HCEC 1CT (cell line): ENCODE results near the gene SGCD.

Experiments
- DNase-seq: peaks from one replicate; pipeline ENCODE4 v3.0.0-alpha.2; 2017

SGCD gene

DNA sequence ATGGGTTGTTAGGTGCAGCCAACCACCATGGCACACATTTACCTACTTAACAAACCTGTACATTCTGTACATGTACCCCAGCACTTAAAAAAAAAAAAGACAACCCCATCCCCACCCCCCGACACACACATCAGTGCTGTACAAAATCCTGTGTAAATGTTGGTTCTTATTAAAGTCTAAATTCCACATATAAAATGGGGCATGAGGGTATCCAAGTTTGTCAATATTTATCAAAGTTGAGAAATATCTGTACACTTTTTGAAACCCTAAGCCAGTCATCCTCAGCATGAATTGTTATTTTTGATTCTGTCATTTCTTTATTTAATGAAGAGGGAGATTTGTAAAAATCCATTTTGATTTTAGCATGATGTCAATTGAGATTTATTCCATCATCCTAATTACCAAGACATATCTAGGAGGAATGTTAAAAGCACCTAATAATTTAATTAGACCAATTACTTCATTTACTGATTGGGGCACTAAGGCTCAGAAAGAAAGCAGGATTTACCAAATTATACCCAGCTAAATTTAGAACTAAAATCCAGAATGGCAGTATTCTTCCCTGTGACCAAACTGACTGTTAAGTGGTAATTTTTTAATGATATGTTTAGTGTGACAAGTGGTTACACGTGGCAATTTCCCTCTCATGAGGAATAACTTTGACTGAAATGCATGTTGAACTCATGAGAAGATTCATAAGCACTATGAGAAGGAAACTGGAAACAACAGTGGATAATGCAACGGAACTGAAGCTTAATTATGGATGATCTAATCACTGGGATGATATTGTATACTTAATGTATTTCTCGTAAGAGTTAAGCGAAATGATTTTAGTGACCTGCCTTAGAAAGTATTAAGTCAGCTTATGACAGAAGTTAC is 195.9 kb downstream of the SGCD start:
- no peak for DNase-seq

DNA sequence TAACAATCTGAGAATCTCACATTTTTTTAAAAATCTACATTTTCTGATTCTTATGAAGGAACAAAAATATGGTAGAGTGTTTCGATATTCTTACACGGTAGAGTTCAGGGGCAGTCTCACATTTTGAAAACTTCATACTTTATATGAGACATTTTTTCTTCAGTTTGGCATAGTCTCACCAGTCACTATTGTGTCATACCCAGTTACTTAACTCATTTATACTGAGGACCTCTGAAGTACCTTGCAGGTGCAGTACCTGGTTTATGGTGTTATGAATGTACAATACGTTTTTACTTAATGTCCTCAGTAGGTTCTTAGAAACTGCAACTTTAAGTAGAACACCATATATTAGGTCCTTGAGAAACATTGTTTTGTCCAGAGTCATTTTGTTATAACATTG is 196.6 kb downstream of the SGCD start:
- no peak for DNase-seq

DNA sequence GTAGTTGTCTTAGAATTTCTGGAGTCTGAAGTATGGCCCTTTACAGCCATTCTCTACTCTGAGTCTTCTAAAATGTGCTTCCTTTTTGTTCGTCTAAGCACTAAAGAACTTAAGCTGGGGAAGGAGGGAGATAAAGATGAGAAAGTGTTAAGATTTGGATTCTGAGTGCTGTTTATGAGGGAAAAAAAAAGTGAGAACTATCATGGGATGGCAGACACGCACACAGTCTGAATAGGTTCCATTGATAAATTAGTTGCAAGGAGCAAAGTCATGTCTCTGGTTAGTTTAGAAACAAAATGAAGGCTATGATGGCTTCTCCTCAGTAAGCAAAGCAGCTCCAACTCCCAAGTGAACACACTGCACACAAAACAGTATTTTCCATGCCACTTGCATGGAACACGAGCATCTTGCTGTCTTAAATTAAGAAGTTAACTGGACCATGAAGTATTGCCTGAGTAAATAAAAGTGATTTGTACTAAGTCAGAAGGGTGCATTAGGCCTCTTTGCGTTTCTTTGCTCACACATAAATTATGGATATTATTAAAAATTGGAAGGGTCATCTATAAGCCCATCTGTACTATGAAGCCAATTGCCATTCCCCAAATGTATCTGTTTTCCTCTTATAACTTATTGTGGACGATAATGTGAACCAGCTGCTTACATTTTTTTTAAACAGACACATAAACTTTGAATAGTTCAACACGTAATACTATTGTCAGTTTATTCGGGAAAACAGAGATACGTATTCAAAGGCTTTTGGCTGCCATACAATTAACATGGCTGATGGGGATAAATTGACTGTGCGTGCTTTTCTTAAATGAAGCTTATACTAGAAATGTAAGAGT is 199.3 kb downstream of the SGCD start:
- no peak for DNase-seq

GRCh38 chr5:156527611-156528010 is 200.6 kb downstream of the SGCD start:
- DNase-seq: no peak

GRCh38 chr5:156528673-156529072 is 201.7 kb downstream of the SGCD start:
- DNase-seq: no peak

DNA sequence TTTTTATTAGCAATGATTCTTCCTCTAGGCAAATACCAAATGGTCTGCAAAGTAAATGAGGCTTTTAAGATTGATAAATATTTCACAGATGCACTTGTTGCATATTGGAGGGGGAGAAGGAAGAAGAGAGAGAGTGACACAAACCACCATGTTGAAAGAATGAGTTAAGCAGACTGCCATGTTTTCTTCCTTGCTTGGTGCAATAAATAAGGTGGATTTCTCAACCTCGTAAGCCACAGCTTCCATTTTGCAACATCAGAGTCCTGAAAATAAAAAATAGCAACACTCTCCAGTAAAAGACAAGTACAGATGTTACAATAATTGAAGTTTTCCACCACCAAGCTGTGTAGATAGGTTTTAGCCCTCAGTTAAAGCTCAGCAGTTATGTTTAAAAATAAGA is 202.9 kb downstream of the SGCD start:
- no peak for DNase-seq

DNA sequence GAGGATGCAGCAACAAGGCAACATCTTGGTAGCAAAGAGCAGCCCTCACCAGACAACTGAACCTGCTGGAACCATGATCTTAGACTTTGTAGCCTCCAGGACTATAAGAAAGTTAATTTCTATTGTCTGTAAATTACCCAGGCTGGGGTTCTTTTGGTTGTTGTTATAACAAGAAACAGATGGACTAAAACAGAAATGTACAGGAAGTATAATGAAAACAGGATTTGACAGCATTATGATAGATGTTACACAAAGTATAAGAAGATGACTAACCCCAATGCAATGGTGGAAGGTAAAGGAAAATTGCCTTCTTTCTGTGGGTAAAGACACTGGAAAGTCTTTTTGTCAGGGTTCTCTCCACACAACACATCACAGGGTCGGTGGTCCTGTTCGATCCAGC is 204.2 kb downstream of the SGCD start:
- DNase-seq: peak; percentile 29

DNA sequence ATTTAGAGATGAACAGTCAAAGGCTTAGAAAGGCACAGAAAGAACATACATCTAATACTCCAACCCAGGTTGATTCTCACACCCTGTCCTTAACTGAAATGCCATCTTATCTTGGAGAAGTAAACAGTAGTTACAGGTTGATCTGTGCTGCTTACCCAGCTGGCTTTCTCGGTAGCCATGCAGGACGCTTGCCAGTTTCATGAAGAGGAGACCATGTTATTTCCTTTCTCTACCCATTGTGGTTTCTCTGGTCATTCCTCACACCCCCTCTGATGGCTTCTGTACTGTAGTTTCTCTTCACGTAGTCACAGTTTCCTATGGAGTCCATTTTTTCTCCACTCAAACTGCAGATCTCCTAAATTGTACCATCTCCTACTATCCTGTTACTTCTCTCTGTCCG is 206.0 kb downstream of the SGCD start:
- DNase-seq: no peak

DNA sequence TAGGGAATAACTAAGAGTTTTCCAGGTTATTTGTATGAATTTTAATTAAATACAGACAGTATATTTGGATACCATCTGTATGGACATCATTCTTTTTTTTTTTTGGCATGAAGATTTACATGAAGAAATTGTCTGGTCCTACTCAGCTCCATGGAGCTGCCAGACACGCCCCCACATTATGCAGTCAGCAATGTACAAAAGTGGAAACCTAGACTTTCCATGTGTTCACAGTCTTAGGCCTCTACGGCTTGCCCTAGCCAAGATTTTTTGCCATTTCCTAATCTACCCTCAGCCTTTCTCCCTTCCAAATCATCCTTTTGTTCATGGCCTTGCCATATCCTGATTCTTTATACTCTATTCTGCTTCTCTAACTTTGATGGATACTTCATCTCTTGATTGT is 207.1 kb downstream of the SGCD start:
- DNase-seq: no peak

DNA sequence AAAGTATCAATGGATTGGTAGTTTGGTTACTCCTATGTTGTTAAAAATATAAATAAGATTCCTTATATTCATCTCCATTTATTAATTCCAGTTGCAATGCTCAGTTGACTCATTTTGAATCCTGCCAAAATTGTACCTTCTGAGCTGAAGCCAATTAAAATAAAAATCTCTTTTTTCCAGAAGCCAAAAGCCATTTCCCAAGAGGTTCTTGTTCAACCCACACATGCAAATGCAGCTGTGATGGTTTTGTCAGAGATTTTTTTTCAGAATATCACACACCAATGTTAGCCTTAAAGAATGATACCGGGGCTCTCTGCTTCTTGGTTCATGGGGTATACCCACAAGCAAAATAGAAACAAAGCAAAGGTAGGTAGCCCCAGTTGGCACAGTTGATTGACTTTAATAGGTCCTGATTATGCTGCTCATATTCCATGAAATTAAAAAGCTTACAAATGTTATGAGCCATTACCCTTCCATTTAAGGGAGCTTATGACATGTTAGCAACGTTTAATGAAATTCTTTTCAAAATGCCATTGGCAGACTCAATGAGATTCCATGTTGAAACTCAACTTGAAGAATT is 208.0 kb downstream of the SGCD start:
- DNase-seq: no peak

- no peak for DNase-seq
These were observed 213.5 kb downstream of the SGCD start for GRCh38 chr5:156540491-156540890.

DNA sequence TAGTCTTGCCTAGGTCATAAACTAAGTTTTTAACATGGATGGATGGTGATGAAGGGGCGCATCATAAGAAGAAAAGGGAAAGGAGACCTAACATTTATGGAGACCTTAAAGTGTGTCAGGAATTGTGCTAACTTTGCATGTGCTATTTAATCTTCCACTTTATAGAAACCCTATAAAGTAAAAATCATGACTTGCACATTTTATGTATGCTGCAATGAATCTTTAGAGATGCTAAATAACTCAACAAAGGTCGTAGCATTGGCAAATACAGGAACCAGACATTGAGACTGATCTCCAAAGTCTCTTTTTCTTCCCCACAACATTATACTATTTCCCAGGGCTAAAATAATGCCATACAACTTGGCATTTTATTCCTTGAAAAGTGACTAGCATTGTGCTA is 214.6 kb downstream of the SGCD start:
- DNase-seq: no peak

DNA sequence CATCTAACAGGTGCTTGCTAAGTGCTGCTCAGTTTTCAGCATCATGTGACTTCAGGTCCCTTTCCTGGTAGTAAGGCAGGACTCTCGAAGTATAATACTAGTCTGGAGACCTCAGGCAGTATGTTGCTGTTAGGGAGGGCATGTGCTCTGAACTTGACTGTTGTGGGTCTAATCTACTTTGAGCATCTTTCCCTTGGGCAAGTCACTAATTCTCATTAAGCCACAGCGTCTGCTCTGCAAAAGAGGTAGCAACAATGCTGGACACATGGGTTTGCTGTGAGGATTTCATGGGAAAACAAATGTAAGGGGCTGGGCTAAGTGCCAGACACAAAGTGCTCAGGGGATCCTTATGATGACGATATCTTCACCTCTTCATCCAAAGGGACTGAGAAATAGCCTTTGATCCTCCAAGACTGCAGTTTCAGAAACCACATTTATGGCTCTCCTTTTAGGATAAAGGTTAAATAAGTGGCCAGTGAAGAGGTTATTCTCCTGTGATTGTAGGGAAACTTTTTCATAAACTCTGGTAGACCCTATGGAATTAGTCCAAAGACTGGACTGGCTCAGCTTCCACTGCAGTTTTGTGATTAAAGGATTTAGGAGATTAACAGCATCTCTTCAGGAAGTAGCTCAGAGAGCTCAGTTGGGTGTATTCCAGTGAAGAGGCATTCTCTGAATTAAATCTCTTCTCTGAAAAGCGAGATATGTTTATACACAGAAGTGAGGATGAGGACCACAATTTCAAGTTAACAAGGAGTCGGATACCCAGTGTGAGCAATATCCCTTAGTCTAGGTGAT is 216.6 kb downstream of the SGCD start:
- DNase-seq: no peak

DNA sequence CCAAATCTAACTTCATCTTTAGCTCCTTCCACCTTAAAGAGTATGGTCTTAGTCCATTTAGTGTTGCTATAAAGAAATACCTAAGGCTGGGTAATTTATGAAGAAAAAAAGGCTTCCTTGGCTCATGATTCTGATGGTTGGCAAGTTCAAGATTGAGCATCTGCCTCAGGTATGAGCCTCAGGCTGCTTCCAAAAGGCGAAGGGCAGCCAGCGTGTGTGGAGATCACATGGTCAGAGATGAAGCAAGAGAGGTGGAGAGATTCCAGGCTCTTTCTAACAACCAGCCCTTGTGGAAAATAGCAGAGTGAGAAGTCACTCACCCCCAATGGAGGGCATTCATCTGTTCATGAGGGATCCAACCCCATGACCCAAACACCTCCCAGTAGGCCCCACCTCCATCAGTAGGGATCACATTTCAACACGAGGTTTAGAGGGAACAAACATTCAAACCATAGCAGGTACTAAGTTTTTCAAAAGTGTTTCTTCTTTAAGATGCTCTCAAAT is 225.9 kb downstream of the SGCD start:
- DNase-seq: no peak

DNA sequence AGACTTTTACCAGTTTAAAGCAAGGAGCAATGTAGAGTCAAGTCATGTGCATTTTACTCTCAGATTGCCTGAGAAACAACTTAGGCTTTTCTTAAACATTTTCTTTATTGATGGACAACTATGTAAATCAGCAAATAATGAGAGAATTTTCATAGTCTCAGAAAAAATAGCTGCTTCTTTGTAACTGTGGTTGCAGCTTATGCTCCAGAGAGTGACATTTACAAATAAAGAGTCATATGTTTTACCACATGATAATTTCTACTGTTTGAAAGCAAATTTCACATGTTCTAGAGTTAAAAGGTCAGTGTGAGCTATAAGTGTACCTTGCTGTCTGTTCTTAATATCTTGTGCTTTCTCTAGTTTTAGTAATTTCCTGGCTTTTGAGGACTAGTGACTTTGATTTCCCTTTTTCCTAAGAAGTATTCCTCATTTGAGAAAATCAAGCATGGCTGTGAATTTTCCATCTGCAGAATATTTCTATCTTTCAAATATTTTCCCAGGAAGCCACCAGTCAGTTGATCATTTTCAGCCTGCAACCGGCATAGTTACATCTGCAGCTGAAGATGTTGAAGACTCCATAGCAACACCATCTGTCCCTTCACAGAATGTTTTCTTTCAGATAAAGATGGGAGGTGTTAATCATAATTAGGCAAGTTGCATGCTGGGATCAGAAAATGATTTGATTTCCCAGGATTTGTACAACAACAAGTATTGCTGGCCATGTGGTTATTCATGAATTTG is 229.9 kb downstream of the SGCD start:
- DNase-seq: no peak

DNA sequence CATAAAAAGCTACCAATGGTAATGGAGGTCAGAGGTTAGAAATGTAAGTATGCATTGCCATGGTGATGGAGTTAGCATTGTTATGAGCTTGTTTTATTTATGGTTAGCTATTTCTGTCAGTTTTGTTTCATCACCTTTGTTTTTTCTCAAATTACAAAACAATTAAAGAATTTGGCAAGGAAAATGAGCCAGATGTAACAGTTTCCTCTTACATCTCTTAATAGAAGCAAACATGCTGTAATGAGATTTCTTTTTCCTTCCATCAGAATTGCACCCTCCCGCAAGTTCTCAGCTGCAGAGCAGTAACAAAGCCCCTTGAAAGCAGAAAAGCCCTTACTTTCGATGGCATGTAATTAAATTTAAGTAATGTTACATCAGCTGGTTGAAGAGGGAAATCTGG is 233.0 kb downstream of the SGCD start:
- DNase-seq: no peak

DNA sequence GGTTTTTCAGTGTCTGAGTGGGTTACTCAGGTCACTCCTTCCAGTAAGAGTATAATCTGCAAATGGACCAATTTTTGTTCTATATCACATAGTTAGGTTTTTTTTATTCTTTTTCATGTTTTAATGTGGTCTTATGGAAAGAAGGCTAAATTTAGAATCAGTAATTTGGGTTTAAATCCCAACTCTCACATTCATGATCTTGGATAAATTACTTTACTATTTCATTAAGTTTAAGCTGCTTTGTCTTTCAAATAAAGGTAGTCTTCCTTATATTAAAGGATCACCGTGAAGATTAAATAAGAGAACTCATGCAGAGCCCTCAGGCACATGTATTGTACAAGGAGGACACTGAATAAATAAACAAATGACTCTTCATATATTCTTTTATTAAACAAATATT is 234.7 kb downstream of the SGCD start:
- no peak for DNase-seq

DNA sequence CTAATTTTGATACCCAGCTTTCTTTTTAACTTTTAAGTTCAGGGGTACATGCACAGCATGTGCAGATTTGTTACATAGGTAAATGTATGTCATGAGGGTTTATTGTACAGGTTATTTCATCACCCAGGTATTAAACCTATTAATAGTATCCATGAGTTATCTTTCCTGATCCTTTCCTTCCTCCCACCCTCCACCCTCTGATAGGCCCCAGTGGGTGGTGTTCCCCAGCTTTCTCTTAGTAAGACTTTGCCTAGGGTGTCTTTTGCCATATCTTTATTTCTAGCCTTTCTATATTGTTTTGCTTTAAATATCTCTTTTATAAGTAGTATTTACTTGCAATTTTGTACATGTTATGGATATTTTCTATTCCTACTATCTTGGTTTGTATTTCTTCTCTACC is 243.7 kb downstream of the SGCD start:
- DNase-seq: no peak

DNA sequence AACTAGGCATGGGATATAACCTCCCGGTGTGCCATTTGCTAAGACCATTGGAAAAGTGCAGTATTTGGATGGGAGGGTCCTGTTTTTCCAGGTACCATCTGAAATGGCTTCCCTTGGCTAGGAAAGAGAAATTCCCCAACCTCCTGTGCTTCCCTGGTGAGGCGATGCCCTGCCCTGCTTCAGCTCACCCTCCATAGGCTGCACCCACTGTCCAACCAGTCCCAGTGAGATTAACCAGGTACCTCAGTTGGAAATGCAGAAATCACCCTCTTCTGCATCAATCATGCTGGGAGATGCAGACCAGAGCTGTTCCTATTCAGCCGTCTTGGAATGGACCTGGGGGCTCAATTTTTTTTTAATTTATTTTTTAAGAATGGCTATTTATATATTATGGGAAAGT is 254.8 kb downstream of the SGCD start:
- DNase-seq: no peak

GRCh38 chr5:156582193-156582598 is 255.2 kb downstream of the SGCD start:
- DNase-seq: no peak

- no peak for DNase-seq
These were observed 257.9 kb downstream of the SGCD start for GRCh38 chr5:156584871-156585270.

DNA sequence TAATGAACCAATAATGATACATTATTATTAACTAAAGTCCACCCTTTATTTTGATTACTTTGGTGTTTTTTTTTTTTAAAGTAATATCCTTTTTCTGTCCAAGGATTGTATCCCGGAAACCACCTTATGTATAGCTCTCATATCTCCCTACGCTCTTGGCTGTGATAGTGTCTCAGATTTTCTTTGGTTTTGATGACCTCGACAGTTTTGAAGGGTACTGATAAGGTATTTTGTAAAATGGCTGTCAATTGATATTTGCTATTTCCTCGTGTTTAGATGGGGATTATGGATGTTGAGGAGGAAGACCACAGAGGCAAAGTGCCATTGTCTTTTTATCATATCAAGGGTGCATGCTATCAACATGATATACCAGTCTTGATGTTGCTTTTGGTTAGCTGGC is 259.0 kb downstream of the SGCD start:
- DNase-seq: no peak
